Measurements from ENCODE around the gene MRPS14. TPM values are rescaled to one million over a fixed set of nuclear protein-coding genes. Genes with fewer than 3 reads are reported as not detected.
A peak's percentile ranks its signal among the peaks of the same experiment; 100 is the strongest.

MRPS14 gene
- total RNA-seq, result 10 to 100 TPM; 22.8 to 53.1 (median 30.3) TPM
- 10 to 100 TPM; 10.8 to 50.7 (median 16.7) TPM for polyA plus RNA-seq
- long read RNA-seq, donor 1, transcript MRPS14-202 (3 exons, 2,115 nt), result major isoform, 68 of 82 reads
- long read RNA-seq, donor 1, partial matches to known transcripts, result 12 of 82 reads
- long read RNA-seq, donor 1, other reads (novel, unspliced or antisense), result 0 of 82 reads
- long read RNA-seq, donor 2, transcript MRPS14-202 (3 exons, 2,115 nt), result major isoform, 47 of 47 reads
- long read RNA-seq, donor 2, partial matches to known transcripts, result 0 of 47 reads
- long read RNA-seq, donor 2, other reads (novel, unspliced or antisense), result 0 of 47 reads
- long read RNA-seq, donor 3, transcript MRPS14-201 (3 exons, 910 nt), result minor isoform, 5 of 62 reads
- long read RNA-seq, donor 3, transcript MRPS14-202 (3 exons, 2,115 nt), result major isoform, 52 of 62 reads
- long read RNA-seq, donor 3, partial matches to known transcripts, result 5 of 62 reads
- long read RNA-seq, donor 3, other reads (novel, unspliced or antisense), result 0 of 62 reads
- long read RNA-seq, donor 4, transcript MRPS14-202 (3 exons, 2,115 nt), result major isoform, 48 of 55 reads
- long read RNA-seq, donor 4, partial matches to known transcripts, result 4 of 55 reads
- long read RNA-seq, donor 4, other reads (novel, unspliced or antisense), result 0 of 55 reads
- long read RNA-seq, donor 5, transcript MRPS14-202 (3 exons, 2,115 nt), result major isoform, 65 of 76 reads
- long read RNA-seq, donor 5, transcript MRPS14-201 (3 exons, 910 nt), result minor isoform, 7 of 76 reads
- long read RNA-seq, donor 5, partial matches to known transcripts, result 3 of 76 reads
- long read RNA-seq, donor 5, other reads (novel, unspliced or antisense), result 1 of 76 reads
- long read RNA-seq, donor 6, transcript MRPS14-202 (3 exons, 2,115 nt), result major isoform, 28 of 34 reads
- long read RNA-seq, donor 6, partial matches to known transcripts, result 3 of 34 reads
- long read RNA-seq, donor 6, other reads (novel, unspliced or antisense), result 2 of 34 reads
- long read RNA-seq, donor 7, transcript MRPS14-202 (3 exons, 2,115 nt), result major isoform, 27 of 29 reads
- long read RNA-seq, donor 7, partial matches to known transcripts, result 0 of 29 reads
- long read RNA-seq, donor 7, other reads (novel, unspliced or antisense), result 0 of 29 reads
- long read RNA-seq, donor 8, transcript MRPS14-202 (3 exons, 2,115 nt), result major isoform, 60 of 71 reads
- long read RNA-seq, donor 8, partial matches to known transcripts, result 8 of 71 reads
- long read RNA-seq, donor 8, other reads (novel, unspliced or antisense), result 0 of 71 reads
- long read RNA-seq, donor 9, transcript MRPS14-202 (3 exons, 2,115 nt), result major isoform, 44 of 51 reads
- long read RNA-seq, donor 9, partial matches to known transcripts, result 5 of 51 reads
- long read RNA-seq, donor 9, other reads (novel, unspliced or antisense), result 0 of 51 reads
- long read RNA-seq, donor 10, transcript MRPS14-202 (3 exons, 2,115 nt), result major isoform, 24 of 26 reads
- long read RNA-seq, donor 10, partial matches to known transcripts, result 0 of 26 reads
- long read RNA-seq, donor 10, other reads (novel, unspliced or antisense), result 0 of 26 reads

DNA sequence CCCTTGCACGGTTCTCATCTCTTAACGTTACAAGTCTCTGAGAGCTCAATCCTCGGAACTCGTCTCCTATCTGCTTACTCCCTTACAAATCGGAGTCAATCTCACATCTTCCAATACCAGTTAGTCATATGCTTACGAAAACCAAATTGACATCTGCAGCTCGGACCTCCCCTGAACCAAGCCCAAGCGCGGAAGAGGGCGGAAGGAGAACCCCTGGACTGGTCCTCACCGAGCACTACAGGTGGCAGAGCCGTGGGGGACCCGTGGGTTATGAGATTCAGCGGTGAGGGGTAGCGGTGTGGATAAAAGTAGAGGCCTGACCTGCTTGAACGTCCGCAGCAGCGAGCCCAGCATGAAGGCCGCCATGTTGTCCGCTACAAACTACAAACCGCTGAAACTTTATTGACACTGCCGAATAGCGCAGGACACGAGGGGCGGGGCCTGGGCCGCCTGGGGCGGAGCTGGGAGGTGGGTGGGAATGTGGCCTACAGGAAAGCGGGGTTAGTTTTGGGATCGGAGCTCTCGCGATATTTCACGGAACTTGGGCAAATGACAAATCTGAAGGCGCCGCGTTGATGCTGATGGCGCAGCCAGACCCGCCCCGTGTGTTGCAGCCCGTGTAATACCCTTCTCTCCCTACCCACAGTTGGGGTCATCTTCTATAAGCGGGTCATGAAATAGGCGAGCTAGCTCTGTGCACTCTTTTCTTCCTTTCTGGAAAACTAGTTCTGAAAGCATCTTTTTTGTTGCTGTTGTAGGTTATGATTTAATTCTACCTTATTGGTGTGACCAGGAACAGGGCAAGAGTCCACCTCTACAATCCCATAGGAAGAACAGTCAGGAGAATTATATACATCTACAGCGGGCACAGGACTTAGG is at the start of gene MRPS14:
MRPS14 (minus strand) TSS at position 383 of the 879 bp plus-strand sequence; CDS start at position 366, 17 bp downstream.
- H3K9me3 ChIP-seq (replicated peaks in 1 of 3), result no peaks in the 10 kb centered on the region
- H3K36me3 ChIP-seq (replicated peaks in 1 of 2), result peaks cover 0 to 1% of the 10 kb centered on the region in 2 donors
- TF ChIP-seq, protein P1, sequence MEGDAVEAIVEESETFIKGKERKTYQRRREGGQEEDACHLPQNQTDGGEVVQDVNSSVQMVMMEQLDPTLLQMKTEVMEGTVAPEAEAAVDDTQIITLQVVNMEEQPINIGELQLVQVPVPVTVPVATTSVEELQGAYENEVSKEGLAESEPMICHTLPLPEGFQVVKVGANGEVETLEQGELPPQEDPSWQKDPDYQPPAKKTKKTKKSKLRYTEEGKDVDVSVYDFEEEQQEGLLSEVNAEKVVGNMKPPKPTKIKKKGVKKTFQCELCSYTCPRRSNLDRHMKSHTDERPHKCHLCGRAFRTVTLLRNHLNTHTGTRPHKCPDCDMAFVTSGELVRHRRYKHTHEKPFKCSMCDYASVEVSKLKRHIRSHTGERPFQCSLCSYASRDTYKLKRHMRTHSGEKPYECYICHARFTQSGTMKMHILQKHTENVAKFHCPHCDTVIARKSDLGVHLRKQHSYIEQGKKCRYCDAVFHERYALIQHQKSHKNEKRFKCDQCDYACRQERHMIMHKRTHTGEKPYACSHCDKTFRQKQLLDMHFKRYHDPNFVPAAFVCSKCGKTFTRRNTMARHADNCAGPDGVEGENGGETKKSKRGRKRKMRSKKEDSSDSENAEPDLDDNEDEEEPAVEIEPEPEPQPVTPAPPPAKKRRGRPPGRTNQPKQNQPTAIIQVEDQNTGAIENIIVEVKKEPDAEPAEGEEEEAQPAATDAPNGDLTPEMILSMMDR (IDR thresholded peaks at IDR 0.05), result no peak
- TF ChIP-seq POLR2A (IDR thresholded peaks at IDR 0.05), result peak; percentile 29 to 89
- peak within 1 kb of the TSS; percentile 76 to 92 (median 82) for H3K4me3 ChIP-seq
- intact Hi-C loops (cut with DNase I), result no loop called here
- peak within 1 kb of the TSS; percentile 71 to 89 (median 84) for H3K27ac ChIP-seq
- H3K4me1 ChIP-seq (replicated peaks in 1 of 2), result peaks cover 7 to 16% of the 10 kb centered on the region in 2 donors
- 3 to 4% (median 3%) methylated on average over 32 to 42 of the region's 42 CpGs for WGBS, 4 donors
- DNase-seq, result peak; percentile 98 to 99 (median 98)
- H3K27me3 ChIP-seq, result no peaks in the 10 kb centered on the region

- intact Hi-C loops (cut with DNase I), result no loop called here
- 14 to 23% (median 16%) methylated on average over 10 of the region's 10 CpGs for WGBS, 4 donors
These were observed 49.1 kb upstream of the MRPS14 start for GRCh38 chr1:175072099-175072951.

More at GRCh38 chr1:175072099-175072951, 49.1 kb upstream of the MRPS14 start:
- Histone ChIP-seq H3K27me3 (no peaks in the 10 kb centered on the region), H3K36me3 (replicated peaks in 1 of 2) (no peaks in the 10 kb centered on the region), H3K4me1 (replicated peaks in 1 of 2) (no peaks in the 10 kb centered on the region), H3K4me3 (no peak overlapping the region), H3K9me3 (replicated peaks in 1 of 3) (no peaks in the 10 kb centered on the region), H3K27ac (no peak overlapping the region)
- peak in 1 of 7 donors; percentile 8 for DNase-seq
- TF ChIP-seq POLR2A (IDR thresholded peaks at IDR 0.05), result no peak
- TF ChIP-seq, protein P1 (IDR thresholded peaks at IDR 0.05), result no peak

Data from adrenal gland (tissue), 19 donors.